ENCODE measurements around the gene CHD5. TPM values are rescaled to one million over a fixed set of nuclear protein-coding genes. Genes with fewer than 3 reads are reported as not detected.

CHD5 gene
- total and polyA plus RNA-seq, 2 of the 13 experiments (the other 11 are each of a cell fraction or from before 2014, with no cell fraction given) = 0.02 to 0.21 TPM

GRCh38 chr1:6175411-6175828, 4.7 kb downstream of the CHD5 start:
- no TSS peak for BruUV-seq (replicated peaks)
- Histone ChIP-seq H3K36me3 (replicated peaks in 1 of 2; ENCODE audit: control insufficient read depth in 1 of 2, insufficient read depth in 2 of 2, low read length in 2 of 2) (no peaks in the 10 kb centered on the region), H3K27ac (ENCODE audit: extremely low read length, insufficient read depth, low read length) (no peak overlapping the region), H2AFZ (ENCODE audit: low read length) (no peak overlapping the region), H3K27me3 (ENCODE audit: control insufficient read depth in 1 of 2, insufficient read depth in 2 of 2, low read length in 2 of 2) (peaks cover 9 to 50% of the 10 kb centered on the region in 2 experiments; a peak in 4 of 5 replicates), H3K4me1 (ENCODE audit: insufficient read depth, low read length) (peaks cover 20% of the 10 kb centered on the region), H4K20me1 (ENCODE audit: insufficient read depth, low read length) (peaks cover 10% of the 10 kb centered on the region; the same call in 1 of the 2 replicates), H3K79me2 (ENCODE audit: insufficient read depth, low read length) (no peaks in the 10 kb centered on the region), H3K4me3 (replicated peaks in 1 of 3; ENCODE audit: insufficient read depth in 1 of 3, low read depth in 2 of 3, low read length in 3 of 3) (no peak overlapping the region), H3K4me2 (ENCODE audit: low read depth, low read length) (no peak overlapping the region), H3K9me3 (ENCODE audit: low read length) (no peaks in the 10 kb centered on the region), H3K9ac (ENCODE audit: insufficient read depth, low read depth, low read length) (no peak overlapping the region)
- POLR2A ChIA-PET = no interaction called here
- FAIRE-seq = no peak
- in situ Hi-C loops (cut with HindIII; ENCODE audit: extremely low pct_ligation_motif_present, low pct_unique_long_range_greater_than_20kb) = no loop called here
- intact Hi-C loops (cut with micrococcal nuclease; ENCODE audit: unreplicated experiment) = no loop called here
- DNase-seq (ENCODE audit: low spot score) = no peak
- CTCF ChIA-PET (ENCODE audit: low intra/inter-chr PET ratio, low total read pairs) = no interaction called here
- 49% methylated on average over 6 of the region's 6 CpGs for WGBS (ENCODE audit: low lambda C conversion rate)
- no peak for ATAC-seq
- TF ChIP-seq TFDP1 (CRISPR knock-in tag; IDR thresholded peaks at IDR 0.05; ENCODE audit: borderline replicate concordance) = no peak
- no peak for TF ChIP-seq MTA3 (CRISPR knock-in tag; IDR thresholded peaks at IDR 0.05)
- no peak for TF ChIP-seq ZNF629 (CRISPR knock-in tag; conservative IDR thresholded peaks at IDR 0.05)
- TF ChIP-seq MAFF (IDR thresholded peaks at IDR 0.05; ENCODE audit: low read depth, low read length) = no peak
- TF ChIP-seq MED13 (CRISPR knock-in tag; IDR thresholded peaks at IDR 0.05) = no peak
- TF ChIP-seq NR2F2 (IDR thresholded peaks at IDR 0.05; ENCODE audit: borderline replicate concordance, low read depth) = no peak
- TF ChIP-seq BCL3 (CRISPR knock-in tag; IDR thresholded peaks at IDR 0.05) = no peak
- TF ChIP-seq CBFB (CRISPR knock-in tag; IDR thresholded peaks at IDR 0.05) = no peak
- TF ChIP-seq U2AF1 (optimal IDR thresholded peaks at IDR 0.05; ENCODE audit: low read depth, low read length) = no peak
- no peak for TF ChIP-seq BCLAF1 (IDR thresholded peaks at IDR 0.05)
- TF ChIP-seq NR2F6 (IDR thresholded peaks at IDR 0.05) = no peak
- no peak for TF ChIP-seq NR2F6 (CRISPR knock-in tag; IDR thresholded peaks at IDR 0.05)
- no peak for TF ChIP-seq TFDP2 (CRISPR knock-in tag; IDR thresholded peaks at IDR 0.05)
- no peak for TF ChIP-seq ZBTB39 (CRISPR knock-in tag; IDR thresholded peaks at IDR 0.05)
- TF ChIP-seq ZNF251 (CRISPR knock-in tag; IDR thresholded peaks at IDR 0.05) = no peak
- no peak for TF ChIP-seq MYC (CRISPR knock-in tag; IDR thresholded peaks at IDR 0.05; ENCODE audit: borderline replicate concordance)
- no peak for TF ChIP-seq ZNF839 (CRISPR knock-in tag; IDR thresholded peaks at IDR 0.05; ENCODE audit: borderline replicate concordance)
- no peak for TF ChIP-seq NRL (CRISPR knock-in tag; IDR thresholded peaks at IDR 0.05; ENCODE audit: borderline replicate concordance)
- TF ChIP-seq ZSCAN25 (CRISPR knock-in tag; IDR thresholded peaks at IDR 0.05) = no peak
- TF ChIP-seq GATAD2A (CRISPR knock-in tag; IDR thresholded peaks at IDR 0.05) = no peak

Measured in HepG2 (cell line).